NCI-H510A (cell line): ENCODE measurements around the gene FAM180A.
"Not testable (repeated sequence)": the region's sequence is repeated elsewhere in the genome, so short reads cannot be mapped to it uniquely, and the experiment has no call there.

Source experiments
- DNase-seq: peaks from one replicate; lab custom pipeline; 2025; lab: John Stamatoyannopoulos, UW

FAM180A gene

DNA sequence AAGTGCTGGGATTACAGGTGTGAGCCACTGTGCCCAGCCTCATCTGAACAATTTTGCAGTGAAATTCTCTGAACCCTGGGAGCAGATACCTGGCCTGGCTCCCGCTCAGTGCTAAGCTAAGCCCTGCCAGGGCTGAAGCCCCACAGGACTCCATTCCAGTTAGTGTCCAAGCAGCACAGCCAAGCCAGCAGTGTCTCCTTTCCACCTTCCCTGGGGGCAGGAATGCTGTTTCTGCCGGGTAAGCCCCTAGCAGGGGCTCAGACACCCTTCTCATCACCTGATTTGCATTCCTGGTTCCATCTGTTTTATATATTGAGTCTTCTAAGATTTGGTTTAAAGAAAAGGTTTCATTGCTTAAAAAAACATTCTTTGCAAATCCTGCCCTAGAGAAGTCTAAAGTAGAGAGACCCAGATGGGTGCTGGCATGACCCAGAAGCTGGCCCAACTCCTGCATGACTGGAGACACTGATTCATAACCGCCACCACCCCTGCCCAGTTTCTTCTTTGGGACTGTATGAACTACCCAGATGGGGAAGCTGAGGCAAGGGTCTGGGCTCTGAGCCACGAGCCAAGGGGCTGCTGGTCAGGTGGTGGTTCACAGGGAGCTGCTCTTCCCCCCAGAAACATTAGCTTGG is 34.7 kb downstream of the FAM180A start:
- DNase-seq: no peak

- no peak for DNase-seq
These were observed 35.8 kb downstream of the FAM180A start for GRCh38 chr7:135712796-135713195.

GRCh38 chr7:135712182-135712782 is 36.3 kb downstream of the FAM180A start:
- no peak for DNase-seq

DNA sequence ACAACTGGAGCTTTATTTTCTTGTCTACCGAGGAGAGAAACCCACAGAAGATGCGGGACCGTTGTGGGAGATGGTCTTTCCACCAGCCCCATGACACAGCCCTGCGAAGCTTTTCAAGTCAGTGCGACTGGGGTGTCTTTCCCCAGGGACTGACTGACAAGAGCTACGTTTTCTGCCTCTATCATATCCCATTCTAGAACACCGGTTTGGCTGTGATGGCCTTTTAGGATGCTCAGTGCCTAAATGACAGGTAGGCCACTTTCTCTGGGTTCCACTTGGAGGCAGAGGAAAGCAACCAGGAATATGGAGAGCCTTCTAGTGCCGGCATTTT is 37.5 kb downstream of the FAM180A start:
- DNase-seq: no peak

DNA sequence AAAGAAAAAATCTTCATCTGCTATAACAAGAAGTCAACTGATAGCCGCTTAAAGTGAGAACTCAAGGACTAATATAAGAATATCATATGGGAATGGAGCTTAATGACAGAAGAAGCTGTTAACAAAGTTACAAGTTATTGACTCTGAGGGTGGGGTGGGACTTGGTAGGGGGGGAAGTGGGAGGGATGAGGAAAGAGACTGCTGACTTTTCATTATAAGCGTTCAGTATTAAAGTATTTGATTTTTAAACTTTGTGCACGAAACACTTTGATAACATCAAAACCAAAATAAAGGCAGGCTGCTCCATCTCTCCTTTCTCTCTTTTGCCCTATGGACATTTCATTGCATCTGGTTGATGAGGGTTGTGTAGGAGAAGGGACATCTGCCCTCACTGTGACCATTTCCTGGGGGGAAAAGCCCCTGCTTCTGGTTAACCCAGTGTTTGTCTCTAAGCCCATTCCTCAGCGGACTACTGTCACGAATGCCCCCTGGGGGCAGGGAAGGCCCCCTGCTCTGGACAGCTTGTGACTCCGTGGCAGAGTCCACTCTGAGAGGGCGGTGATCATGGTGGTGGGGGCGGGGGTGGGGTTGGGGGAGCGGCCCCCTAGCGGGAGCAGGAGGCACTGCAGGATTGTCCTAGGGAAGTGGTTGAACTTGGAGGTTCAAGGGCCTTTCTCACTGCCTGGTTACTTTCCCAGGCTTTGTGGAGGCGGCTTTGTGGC is 38.0 kb downstream of the FAM180A start:
- no peak for DNase-seq

- DNase-seq: no peak
These were observed 39.1 kb downstream of the FAM180A start for GRCh38 chr7:135709508-135709907.

GRCh38 chr7:135708041-135708440 is 40.6 kb downstream of the FAM180A start:
- no peak for DNase-seq

DNA sequence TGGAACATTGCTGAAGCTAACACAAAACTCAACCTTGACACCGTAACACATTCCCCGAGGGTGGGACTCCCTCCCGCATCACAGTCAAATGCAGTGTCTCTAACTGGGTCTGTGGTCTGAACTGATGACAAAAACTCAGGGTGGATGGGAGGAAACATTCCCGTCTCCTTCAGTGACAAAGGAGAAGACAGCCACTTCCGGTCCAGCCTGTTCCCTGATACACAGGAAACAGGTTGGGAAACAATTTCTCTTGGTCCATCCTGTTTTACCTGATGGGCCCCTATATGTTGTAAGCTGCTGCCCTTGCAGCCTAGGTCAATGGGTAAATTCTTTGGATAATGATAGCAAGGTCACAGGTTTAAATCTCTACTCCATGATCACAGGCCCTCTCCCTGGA is 41.0 kb downstream of the FAM180A start:
- no peak for DNase-seq

GRCh38 chr7:135706858-135707569 is 41.6 kb downstream of the FAM180A start:
- no peak for DNase-seq

DNA sequence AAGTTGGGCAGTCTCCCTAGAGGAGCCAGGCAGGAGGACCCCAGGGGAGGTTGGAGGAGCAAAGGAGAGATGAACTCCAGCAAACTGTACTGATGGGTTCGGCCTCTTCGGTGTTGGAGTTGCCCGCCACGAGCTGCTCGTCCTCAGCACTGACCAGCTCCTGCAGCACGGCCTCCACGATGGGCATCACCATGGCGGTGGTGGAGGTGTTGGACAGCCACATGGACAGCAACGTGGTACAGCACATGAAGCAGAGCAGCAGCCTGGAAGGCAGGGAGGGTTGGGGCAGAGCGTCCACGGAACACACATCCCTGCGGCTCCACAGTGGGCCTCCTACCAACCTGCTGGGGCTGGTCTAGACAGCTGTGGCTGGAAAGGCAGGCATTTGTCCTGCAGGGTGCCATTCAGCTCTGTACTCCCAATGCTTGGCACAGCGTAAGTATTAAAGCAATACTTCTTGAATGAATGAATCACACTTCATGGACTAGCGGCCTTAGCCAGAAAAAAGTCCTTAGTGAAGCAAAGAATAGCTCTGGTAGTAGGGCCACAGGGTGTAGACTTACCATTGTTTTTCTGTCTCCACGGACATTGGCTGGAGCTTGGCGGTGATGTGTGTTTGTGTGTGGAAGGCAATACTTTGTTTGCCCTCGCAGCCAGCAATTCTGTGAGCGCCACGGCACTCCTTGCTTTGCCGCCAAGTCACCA is 42.4 kb downstream of the FAM180A start:
- DNase-seq: no peak

DNA sequence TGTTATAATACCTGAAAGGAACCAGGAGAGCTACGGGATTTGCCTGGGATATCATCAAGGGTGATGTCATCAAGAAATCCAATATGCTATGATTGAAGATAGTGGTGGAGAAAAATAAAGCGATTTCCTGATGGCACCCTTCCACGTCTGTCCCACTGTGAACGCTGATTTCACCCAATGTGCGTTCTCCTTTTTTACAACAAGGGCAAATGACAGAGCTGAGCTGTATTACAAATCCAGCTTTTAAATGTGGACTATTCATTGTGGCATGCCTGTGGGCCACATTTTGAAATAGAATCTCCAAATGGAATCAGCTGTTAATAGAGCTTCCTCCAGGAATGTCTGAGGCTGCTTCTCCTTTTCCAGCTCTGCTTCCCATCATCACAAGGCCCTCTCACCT is 43.9 kb downstream of the FAM180A start:
- DNase-seq: no peak

DNA sequence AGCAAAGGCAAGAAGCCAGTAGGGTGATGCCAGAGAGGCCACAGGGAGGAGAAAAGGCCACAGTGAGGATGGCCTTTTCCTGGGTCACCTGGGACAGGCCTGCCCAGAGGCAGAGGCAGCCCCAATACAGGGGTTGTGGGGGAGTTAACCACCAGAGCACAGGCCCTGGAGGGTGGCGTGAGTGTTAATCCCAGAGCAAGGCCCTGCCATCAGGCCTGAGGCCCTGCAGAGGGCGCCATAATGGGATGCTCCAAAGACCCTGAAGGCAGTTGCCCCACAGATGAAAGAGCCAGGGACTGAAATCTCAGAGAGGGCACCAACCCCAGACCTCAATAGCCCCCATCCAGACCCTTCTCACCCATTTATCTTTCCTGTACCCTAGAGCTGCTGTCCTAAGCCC is 44.5 kb downstream of the FAM180A start:
- DNase-seq: no peak

GRCh38 chr7:135697276-135698049 is 51.1 kb downstream of the FAM180A start:
- DNase-seq: no peak

DNA sequence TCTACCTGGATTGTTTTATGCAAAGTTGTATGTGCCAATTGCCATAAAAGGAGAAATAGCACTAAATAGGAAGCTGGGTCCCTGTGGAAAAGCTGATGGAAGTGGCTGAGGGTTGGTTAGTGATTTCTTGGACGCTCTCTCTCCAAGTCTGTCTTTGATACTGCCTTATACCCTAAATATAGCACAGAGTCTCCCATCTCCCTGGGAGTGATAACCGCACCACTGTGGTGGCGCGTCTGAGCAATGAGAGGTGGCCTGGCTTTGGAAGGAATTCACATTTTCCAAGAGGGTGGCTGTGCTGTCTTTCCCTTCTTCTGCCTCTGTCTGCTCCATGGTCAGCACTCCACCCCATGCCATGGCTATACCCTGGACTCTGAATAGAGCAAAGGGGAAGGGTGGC is 55.1 kb downstream of the FAM180A start:
- DNase-seq: no peak

DNA sequence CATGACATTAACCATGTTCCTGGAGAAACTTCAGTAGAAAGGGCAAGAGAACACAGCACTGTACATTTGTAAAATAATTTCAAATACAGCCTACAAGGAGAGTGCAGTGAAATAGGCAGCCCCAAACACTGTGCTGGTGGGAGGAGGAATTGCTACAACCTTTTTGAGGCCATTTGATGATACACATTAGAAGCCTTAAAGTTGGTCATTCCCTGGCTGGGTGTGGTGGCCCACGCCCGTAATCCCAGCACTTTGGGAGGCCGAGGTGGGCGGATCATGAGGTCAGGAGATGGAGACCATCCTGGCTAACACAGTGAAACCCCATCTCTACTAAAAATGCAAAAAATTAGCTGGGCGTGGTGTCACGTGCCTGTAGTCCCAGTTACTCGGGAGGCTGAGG is 56.0 kb downstream of the FAM180A start:
- not testable (repeated sequence) for DNase-seq

DNA sequence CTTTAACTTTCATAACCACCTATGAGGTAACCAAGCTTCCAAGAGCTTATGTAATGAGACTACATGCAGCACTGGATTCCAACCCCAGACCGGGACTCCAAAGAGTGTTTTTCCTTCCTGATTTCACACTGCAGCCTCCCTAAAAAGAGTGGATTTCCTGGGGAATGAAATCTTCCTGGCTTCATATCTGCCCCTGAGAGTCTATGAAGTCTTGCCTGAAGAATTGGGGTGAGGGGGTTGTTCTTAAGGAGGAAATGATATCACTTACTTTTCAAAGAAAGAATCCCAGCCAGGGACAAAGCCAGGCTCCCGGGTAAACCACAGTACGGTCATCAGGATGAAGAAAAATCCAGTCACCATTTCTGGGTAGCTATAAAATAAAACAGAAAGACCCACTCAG is 56.6 kb downstream of the FAM180A start:
- DNase-seq: no peak

DNA sequence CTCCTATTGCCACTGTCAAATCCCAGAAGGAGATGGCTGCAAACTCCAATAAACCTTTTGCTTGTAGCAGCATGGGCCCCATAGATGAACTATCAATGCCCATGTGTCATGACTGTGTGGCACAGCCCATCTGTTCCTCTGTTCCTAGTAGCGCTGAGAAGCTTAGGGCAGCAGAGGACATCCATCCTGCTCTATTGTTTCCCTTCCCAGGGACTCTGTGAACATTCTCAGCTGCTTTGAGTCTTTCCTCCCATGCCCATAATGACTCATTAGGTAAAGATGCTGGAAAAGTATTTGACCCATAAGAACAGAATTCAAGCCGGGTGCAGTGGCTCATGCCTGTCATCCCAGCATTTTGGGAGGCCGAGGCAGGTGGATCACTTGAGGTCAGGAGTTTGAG is 58.0 kb downstream of the FAM180A start:
- DNase-seq: no peak

DNA sequence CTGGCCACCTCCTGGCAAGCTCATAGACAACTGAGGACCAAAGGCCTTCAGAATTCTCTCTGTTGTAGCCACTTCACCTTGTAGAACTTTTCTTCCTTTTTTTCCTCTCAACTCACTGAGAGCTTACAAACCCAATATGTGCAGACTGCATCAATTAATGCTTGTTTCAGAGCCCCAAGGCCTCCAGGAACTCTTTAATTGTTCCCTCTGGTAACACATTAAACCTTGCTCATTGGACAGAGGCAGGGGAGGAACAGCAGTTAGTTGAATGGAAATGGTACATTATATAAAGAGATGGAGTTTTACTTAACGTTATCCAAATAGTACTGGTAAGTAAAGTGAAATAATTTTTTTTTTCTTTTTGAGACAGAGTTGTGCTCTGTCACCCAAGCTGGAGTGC is 61.1 kb downstream of the FAM180A start:
- DNase-seq: no peak

DNA sequence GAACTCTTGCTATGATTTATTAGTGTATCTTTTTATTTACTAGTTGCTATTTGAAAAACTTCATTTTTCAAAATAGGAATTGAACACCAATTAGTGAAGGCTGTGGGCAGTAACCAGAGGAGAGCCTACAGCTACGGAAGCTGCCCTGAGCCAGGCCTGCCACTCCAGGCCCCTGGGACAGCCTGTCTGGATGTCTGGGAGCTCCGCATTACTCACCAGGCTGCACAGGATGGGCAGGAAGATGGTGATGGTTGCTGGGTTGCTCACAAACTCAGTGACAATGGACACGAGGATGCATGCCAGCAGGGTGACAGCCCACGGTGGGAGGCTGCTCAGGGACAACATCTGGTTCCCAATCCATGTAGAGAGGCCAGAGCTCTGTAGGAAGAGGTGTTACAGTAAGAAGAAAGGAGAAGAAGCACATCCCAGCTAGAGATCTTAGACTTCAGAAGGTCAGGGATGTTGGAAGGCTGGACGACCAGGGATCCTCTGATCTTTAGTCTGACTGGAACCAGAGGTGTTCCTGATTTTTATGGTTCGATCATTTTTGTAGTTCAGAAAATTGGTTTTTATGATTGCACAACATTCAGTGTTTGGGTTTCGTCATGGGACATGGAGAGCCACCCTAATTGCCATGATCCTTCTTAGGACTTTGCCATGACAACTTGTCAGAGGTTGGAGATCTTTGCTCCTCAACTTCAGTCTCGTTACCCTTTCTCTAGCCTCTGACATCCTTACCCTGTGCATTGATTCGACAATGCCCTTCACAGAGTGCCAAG is 63.1 kb downstream of the FAM180A start:
- no peak for DNase-seq

GRCh38 chr7:135684699-135685098 is 63.9 kb downstream of the FAM180A start:
- DNase-seq: no peak

DNA sequence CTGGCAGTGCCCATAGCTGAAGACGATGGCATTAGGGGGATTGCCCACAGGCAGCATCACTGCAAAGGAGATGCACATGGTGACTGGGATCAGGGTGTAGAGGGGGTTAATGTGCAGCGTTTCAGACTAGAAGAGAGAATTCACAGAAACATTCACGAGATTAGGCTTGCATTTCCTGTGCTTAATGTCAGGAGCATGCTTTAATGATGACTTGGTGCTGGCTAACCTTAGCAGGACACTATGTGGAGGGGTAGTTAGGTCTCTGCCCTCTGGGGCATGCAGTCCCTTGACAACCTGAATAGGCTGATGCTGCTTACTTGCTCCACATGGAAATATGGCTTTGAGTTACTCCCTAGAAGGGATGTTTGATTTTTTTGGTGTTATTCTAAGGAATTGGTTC is 64.5 kb downstream of the FAM180A start:
- no peak for DNase-seq
